Lower leg skin (tissue), 4 donors: Measurements from ENCODE around the gene SLC45A3. TPM values are rescaled to one million over a fixed set of nuclear protein-coding genes. Genes with fewer than 3 reads are reported as not detected.

Experiments
- DNase-seq, 2 donors: peaks; one replicate each; pipeline ENCODE4 v3.0.0-alpha.2; 2019; ENCODE audit warnings: low spot score in 2 of 2
- H3K4me3 ChIP-seq: fragments of 200-600 bp; sonication (generic); 2 replicates; pipeline ENCODE4 v1.5.1; 2017; ENCODE audit warnings: mild to moderate bottlenecking, low read depth; ENCODE audit not compliant: poor library complexity, severe bottlenecking
- CTCF ChIP-seq, 3 donors: fragments of 450-650 bp; IDR thresholded peaks; one replicate each; pipeline ENCODE4 v1.5.1; 2016; ENCODE audit warnings: antibody characterized with exemption in 3 of 3, mild to moderate bottlenecking in 3 of 3, moderate library complexity in 2 of 3
- POLR2A ChIP-seq, 2 donors: fragments of 450-650 bp; IDR thresholded peaks; one replicate each; pipeline ENCODE4 v1.6.1; 2016 to 2017; ENCODE audit warnings: antibody characterized with exemption in 2 of 2, mild to moderate bottlenecking in 1 of 2, moderate library complexity in 1 of 2
- WGBS, 2 donors: methylation state at CpG; one replicate each; pipeline ENCODE4 v1.1.5; 2018; 5-methylcytosine and 5-hydroxymethylcytosine counted together
- intact Hi-C: fragments of 100-400 bp; cut with DNase I; formaldehyde crosslinking; loops from one replicate; pipeline ENCODE4 v1.15.0; 2023; ENCODE audit warnings: low total_unique reads
- total RNA-seq, 4 donors: library from RNA; depleted of rRNA; stranded (reverse); fragments of >200 nt; gene quantifications; one replicate each; pipeline ENCODE4 v1.1.0, GENCODE V29; 2016

Gene SLC45A3
- total RNA-seq, 4 donors from 2014 or later = 1.9 to 5.1 (median 3.1) TPM

DNA sequence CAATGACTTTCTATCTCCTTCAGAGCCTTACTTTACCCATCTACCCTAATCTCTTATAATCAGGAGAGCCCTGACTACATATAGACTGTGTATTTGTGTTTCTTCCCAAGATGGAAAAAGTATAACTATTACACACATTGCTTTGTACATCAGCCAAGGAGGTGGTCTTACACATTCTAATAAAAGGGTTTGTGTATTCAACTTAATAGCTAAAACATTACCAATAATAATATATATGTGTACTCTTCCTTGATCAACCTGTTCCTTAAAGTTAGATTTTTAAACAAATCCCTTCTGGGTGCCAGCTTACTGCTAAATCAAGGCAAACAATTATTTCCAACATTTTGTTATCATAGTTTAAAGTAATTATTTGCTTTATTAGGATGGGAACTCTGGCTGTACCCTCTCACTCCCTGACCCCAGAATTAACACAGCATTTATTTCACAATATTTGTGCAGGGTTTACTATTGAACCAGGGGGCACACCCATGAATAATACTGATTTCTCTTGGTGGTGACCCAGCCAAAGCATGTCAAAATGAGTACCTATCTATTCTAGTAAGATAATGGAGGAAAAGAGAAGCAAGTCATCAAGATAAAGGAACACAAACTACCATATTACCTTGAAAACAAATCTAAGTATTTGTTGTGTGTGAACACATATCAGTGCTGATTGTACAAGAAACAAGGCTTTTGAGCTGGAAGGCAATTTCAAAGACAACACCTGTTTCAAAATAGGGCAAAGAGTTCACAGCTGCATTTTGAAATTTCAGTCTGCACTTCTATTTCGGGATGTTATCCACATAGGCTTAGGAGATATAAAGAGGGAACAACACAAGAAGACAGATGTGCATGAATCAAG lies 30.1 kb upstream of the SLC45A3 start:
- intact Hi-C loops = no loop called here
- H3K4me3 ChIP-seq = no peak overlapping the region
- no peak for TF ChIP-seq POLR2A (IDR thresholded peaks at IDR 0.05)
- no peak for DNase-seq
- WGBS, 2 donors = 43 to 58% methylated on average over 1 of the region's 1 CpG

DNA sequence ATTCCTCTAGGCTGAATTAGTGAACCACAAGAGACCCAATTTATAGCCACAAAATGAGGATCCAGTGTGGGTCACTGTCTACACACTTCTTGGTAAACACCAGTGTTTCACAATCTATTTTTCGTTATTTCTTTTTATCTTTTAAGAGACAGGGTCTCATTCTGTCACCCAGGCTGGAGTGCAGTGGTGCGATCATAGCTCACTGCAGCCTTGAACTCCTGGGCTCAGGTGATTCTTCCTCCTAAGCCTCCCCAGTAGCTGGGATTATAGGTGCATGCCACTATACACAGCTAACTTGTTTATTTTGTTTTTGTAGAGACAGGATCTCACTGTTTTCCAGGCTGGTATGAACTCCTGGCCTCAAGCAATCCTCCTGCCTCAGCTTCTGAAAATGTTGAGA lies 29.3 kb upstream of the SLC45A3 start:
- H3K4me3 ChIP-seq = no peak overlapping the region
- DNase-seq = no peak
- no peak for TF ChIP-seq POLR2A (IDR thresholded peaks at IDR 0.05)
- WGBS, 2 donors = 84 to 89% methylated on average over 2 of the region's 2 CpGs
- intact Hi-C loops = no loop called here

GRCh38 chr1:205709059-205709398 lies 28.7 kb upstream of the SLC45A3 start:
- DNase-seq = no peak
- H3K4me3 ChIP-seq = no peak overlapping the region
- WGBS, 2 donors = 48 to 73% methylated on average over 4 of the region's 4 CpGs
- TF ChIP-seq CTCF (IDR thresholded peaks at IDR 0.05) (no peak), POLR2A (IDR thresholded peaks at IDR 0.05) (no peak)
- intact Hi-C loops = no loop called here

- TF ChIP-seq CTCF (IDR thresholded peaks at IDR 0.05) (no peak), POLR2A (IDR thresholded peaks at IDR 0.05) (no peak)
- WGBS, 2 donors = 83 to 84% methylated on average over 6 of the region's 6 CpGs
- intact Hi-C loops = no loop called here
- no peak overlapping the region for H3K4me3 ChIP-seq
- no peak for DNase-seq
Observed at GRCh38 chr1:205706601-205707502, 26.5 kb upstream of the SLC45A3 start.

DNA sequence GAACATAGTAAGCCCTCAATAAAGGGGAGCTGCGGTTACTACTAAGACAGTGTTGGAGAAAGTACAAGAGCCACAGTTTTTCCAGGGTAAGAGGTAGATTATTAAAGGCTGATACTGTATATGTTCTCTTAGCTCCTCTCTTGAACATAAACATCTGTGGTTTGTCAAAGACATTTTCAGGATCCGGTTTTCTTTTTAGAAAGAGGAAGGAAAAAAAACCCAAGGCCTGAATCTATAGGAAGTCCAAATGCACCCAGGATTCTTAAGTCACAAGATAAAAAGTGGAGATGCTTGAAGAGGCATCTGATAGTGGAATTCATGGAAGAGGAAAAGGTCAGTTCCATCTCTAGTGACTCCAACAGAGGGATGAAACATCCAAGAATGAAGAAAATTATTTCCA lies 24.6 kb upstream of the SLC45A3 start:
- WGBS, 2 donors = 79 to 84% methylated on average over 2 of the region's 2 CpGs
- TF ChIP-seq CTCF (IDR thresholded peaks at IDR 0.05) (no peak), POLR2A (IDR thresholded peaks at IDR 0.05) (no peak)
- intact Hi-C loops = no loop called here
- no peak for DNase-seq
- no peak overlapping the region for H3K4me3 ChIP-seq

DNA sequence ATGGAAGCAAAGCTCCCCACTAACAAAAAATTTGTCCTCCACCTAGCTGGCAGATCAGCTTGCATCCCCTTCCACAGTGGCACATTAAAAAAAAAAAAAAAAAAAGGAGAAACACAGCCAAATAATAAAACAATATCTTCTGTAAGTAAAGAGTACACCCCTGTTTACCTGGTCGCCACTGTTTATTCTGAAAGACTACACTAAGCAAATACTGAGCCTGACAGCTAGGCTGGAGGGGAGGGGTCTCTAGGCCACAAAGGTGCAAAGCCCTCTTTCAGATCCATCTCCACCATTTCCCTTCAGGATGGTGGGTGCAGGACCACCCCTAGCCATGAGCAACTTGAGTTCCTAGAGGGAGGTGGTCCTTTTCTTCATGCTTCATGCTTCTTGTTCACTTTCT lies 22.8 kb upstream of the SLC45A3 start:
- DNase-seq = no peak
- H3K4me3 ChIP-seq = no peak overlapping the region
- intact Hi-C loops = no loop called here
- whole genome bisulfite sequencing, 2 donors = 90 to 95% methylated on average over 1 of the region's 1 CpG
- TF ChIP-seq CTCF (IDR thresholded peaks at IDR 0.05) (no peak), POLR2A (IDR thresholded peaks at IDR 0.05) (no peak)
